GM11168 (cell line): ENCODE measurements around the gene KCNN4.

Experiments
- in situ Hi-C: fragments of 300-500 bp; cut with MboI; formaldehyde crosslinking; loops from one replicate; pipeline ENCODE4 v1.12.0; 2022; ENCODE audit warnings: low sequenced_read_pairs; ENCODE audit not compliant: unreplicated experiment

KCNN4 gene

DNA sequence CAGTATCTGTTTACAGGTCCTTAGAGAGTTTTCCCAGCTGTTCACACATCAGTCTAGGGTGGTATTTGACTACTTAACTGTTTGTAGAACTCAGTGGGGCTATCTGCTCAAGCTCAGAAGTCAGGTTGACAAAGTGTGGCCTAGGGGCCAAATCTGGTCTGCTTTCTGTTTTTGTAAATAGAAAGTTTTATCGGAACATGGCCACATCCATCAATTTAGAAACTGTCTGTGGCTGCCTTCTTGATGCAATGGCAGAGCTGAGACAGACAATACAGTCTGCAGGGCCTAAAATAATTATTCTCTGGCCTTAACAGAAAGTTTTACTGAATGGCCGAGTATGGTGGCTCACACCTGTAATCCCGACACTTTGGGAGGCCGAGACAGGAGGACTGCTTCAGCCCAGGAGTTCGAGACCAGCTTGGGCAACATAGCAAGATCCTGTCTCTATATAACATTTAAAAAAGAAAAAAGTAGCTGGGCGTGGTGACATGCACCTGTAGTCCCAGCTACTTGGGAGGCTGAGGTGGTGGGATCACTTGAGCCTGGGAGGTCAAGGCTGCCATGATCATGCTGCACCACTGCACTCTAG, 28.4 kb downstream of the KCNN4 start:
- in situ Hi-C loops, result no loop called here

DNA sequence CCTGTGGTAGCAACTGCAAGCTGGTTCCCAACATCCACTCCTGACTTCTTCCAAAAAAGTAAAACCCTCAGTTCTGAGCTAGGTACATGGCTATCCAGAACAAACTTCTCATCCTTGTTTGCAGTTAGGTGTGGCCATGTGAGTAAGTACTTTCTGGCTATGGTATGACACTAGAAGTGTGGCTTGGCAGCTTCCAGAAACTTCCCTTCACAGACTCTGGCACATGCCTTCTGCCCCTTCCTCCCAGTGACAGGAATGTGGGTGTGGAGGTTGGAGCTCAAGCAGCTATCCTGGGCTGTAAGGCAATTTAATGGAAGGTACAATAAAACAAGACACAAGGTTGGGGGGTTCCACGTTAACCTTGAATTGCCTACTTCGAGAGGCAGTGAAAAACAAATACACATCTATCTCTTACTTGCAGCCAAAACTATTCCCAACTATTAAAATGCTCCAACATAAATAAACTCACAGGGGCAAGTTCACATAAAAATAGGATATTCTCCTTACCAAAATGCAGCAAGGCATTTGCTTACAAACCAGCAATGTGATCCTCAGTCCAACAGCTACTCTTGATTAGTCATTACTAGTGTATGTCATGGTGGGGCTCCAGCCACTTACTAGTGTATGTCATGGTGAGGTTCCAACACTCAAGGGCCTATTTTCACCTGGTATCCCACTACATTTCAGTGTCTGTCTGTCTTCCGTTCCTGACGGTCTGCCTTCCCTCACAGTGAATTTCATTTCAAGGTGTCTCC, 29.1 kb downstream of the KCNN4 start:
- in situ Hi-C loops, result no loop called here

DNA sequence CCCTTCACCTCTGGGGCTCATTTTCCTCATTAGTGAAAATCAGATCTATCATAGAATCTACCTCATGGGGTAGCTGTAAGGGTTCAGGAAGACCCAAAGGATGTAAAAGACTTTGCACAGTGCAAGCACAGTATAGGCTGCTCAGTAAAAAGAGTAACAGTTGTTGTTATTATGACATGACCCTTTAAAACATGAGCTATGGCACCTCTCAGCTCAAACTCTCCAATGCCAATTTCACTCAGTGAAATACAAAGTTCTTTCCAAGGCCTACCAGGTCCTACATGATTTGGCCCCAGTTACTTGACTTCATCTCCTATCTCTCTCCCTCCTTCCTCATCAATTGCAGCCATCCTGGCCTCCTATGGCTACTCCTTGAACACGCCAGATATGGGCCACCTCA, 30.9 kb downstream of the KCNN4 start:
- in situ Hi-C loops, result loop anchor here (5.0 kb wide), 1 partner anchor 32 kb away; the partner anchor contains the start of gene KCNN4

DNA sequence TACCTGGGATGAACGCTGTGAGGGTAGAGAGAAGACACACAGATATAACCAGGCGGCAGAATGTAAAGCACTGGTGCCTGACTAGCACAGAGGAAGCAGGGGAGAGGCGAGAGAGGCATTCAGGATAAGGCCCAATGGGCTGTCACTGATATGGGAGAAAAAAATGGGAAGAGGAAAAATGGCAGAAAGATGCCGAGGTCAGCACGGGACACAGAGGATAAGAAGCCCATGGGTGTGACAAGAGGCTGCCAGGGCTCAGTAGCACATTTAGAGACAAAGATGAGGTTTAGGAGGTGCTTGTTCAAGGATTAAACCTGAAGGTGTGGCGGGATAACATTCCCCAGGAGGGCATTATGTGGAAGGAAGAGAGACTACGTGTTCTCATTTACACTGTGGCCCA, 31.6 kb downstream of the KCNN4 start:
- in situ Hi-C loops, result loop anchor here (5.0 kb wide), 1 partner anchor 33 kb away; the partner anchor contains the start of gene KCNN4

DNA sequence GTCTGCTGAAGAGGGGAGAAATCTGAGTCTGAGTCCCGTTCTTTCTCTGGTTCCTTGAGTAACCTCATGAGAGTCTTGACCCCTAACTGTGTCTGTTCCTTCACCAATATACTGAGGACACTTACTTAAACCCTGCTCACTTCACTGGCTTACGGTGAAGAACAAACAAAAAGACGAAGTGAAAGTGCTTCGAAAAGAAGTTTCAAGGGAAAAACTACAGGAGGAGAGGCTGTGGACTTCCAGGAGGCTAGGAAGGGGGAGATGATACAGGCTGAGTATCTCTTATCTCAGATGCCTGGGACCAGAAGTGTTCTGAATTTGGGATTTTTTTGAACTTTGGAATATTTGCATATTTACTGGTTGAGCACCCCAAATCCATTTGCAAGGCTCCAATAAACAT, 32.1 kb downstream of the KCNN4 start:
- in situ Hi-C loops, result loop anchor here (5.0 kb wide), 1 partner anchor 34 kb away; the partner anchor contains the start of gene KCNN4

DNA sequence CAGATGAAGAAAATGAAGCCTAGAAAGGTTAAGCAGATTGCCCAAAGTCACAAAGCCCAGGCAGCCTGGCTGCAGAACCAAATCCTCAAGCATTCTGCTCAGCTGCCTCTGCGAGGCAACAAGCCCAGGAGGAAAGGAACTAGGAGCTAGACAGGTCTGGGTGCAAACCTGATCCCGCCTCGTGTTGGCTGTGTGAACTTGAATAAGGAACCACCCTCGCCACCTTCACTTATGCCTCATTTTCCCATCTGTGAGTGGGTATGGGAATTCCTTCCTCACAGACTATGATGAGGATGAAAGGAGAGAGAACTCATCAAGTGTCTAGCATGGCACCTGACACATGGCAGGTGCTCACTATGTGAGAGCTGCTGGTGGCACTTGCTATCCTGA, 32.6 kb downstream of the KCNN4 start:
- in situ Hi-C loops, result loop anchor here (5.0 kb wide), 1 partner anchor 34 kb away; the partner anchor contains the start of gene KCNN4

DNA sequence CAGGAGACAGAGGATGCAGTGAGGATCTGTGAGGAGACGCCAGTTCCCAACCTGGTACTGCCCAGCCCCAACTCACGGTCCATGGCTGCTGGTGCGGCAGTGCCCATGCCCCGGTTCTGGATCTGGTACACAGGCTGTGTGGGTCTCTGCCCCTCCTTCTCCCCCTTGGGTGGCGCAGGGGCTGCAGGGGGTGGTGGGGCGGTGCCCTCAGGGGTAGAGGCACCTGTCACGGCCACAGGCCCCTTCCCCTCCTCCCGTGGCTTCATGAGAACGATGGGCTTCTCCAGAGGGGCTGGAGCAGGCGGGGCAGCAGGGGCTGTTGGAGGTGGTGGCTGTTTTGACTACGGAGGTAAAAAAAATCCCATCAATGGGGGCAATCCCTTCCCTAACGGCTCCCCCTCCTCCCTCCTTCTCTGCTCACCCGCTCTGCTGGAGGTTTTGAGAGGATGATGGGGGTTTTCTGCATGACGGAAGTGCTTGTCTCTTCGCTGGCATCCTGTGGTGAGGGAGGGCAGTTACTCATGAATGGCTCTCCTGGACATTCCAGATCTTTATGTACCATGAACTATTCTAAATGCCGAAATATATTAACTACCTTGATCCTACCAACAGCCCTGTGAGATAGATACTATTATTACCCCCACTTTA, 33.1 kb downstream of the KCNN4 start:
- in situ Hi-C loops, result loop anchor here (5.0 kb wide), 1 partner anchor 35 kb away; the partner anchor contains the start of gene KCNN4

DNA sequence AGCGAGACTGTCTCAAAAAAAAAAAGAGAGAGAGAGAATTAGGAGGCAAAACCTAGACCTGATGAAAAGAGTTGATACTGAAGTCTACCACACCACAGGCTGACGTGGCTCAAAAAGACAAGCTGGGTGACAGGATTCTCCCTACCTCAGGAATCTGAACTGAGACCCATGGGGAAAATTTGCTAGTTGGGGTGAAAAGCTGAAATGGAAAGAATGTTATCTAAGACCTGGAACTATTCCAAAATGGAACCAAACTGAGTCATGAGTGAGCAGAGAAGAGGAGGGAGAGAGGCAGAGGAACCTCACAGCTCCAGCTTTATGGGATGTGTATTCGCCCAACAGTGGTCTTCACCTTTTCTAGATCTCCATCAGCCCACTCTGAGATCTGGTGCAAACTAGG, 37.7 kb downstream of the KCNN4 start:
- in situ Hi-C loops, result no loop called here

DNA sequence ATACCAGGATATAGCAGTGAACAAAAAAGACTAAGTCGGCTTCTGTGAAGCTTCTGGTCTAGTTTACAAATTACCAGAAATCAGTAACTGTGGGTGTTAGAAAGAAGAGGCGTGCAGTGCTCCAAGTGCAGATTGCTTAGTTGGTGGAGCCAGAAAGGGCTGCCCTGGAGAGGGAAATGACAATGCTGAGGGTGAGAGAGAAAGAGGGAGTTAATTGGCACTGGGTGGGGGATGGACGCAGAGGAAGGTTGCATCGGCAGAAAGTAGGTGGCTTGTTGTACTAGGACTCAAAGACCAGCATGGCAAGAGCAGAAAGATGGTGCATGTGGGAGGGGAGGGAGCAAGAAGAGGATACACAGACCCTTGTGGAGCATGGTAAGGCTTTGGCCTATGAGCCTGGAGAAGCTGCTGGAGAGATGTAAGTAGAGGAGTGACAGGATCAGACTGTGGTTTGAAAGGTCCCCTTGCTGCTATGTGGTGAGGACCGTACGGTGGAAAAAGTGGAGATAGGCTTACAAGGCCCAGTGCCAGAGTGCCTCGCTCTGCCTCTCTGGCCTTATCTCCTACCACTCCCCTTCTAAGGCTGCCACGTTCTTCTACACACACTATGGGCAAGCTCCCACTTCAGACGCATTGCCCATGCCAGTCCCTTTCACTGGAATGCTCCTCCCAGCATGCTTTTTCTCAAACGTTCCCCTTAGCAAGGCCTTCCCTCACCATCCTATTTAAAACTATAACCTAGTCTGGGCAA, 39.5 kb downstream of the KCNN4 start:
- in situ Hi-C loops, result no loop called here

DNA sequence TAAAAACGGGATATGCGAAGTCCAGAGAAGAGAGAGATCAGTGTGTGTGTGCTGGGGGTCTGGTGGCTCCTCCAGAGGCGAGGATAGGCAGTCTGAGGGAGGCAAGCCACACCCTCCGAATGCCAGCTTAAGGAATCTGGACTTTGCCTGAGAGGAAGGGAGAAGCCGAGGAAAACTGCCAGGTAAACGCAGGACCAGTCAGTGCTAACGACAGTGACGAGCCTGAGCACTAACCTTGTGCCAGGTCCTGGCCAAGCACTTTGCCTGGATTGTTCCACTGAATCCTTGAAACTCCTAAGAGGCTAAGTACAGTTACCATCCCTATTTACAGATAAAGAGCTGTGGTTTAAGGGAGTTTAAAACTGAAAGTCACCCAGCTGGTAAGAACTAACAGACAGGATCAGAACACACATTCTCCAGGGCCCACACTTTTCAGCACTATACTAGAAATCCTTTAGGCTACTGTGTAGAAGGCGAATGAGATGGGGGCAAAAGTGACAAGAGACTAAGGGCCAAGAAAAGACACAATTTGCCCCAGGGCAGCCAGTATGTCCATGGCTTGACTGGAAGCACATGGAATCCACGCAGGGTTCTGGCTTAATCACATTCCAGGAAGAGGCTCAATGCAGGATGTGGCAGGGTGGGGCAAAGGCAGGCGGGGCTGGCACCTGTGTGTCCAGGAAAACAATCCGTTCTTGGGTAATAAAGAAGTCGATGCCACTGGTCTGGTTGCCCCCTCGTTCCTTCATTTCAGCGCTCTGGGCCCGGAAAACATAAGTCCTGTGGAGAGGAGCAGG, 41.1 kb downstream of the KCNN4 start:
- in situ Hi-C loops, result no loop called here

DNA sequence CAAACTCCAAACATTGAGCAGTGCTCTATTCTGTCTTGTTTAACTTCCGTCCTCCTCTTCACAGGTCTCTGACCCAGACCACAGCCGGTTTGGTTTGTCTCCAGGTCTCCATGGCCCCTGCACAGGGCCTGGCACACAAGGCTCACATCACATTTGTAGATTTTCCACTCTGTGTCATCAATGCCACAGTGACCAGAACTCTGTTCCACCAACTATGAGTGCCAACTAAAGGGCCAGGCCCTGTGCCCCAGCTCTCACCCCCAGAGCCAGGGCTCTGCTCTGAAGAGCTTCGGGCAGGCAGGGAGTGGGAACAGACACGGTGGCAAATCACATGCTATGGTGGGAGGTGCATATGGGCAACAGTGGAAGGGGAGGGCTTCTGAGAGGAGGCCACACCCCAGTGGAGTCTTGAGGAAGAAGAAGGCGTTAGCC, 42.0 kb downstream of the KCNN4 start:
- in situ Hi-C loops, result no loop called here

DNA sequence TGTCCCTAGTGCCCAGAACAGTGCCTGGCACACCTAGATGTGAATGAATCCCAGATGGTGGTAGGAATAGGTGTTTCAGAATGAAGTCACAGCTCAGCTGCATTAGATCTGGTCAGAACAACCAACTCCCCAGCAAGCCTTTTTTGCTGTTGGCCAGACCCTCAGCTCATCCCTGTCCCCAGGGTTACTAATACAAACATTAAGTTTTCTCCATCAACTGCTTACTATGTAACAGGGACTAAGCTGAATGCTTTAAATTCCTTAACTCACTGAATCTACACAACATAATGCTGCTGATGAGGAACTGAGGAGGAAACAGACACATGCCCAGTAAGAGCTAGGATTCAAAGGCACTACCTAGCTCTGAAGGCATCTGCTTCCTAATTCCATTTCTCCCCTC, 44.8 kb downstream of the KCNN4 start:
- in situ Hi-C loops, result no loop called here

DNA sequence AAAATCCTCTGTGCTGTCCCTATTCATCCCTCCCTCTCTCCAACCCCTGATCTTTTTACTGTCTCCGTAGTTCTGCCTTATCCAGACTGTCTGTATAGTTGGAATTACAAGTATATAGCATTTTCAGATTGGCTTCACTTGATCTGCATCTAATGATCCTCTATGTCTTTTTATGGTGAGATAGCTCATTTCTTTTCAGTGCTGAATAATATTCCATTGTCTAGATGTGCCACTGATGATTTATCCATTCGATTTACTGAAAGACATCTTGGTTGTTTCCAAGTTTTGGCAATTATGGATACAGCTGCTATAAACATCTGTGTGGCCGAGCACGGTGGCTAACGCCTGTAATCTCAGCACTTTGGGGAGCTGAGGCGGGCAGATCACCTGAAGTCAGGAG, 45.8 kb downstream of the KCNN4 start:
- in situ Hi-C loops, result no loop called here

DNA sequence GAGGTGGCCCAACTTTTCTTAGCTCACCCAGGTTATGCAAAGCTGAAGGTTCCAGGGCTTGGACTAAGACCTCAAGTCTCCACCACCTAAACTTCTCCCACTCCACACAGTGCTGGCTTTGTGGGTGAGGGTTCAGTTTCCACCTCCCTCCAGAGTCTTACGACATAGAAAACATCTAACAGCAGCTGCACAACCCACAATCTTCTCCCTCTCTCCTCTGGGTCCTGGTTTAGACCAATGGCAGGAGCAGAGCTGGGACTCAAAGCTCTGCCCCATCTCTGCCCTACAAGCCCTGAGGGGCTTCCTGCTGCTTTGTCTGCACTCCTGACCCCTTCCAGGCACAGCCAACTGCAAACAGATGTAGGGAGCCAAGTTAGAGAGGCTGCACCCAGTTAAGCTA, 48.9 kb downstream of the KCNN4 start:
- in situ Hi-C loops, result no loop called here

DNA sequence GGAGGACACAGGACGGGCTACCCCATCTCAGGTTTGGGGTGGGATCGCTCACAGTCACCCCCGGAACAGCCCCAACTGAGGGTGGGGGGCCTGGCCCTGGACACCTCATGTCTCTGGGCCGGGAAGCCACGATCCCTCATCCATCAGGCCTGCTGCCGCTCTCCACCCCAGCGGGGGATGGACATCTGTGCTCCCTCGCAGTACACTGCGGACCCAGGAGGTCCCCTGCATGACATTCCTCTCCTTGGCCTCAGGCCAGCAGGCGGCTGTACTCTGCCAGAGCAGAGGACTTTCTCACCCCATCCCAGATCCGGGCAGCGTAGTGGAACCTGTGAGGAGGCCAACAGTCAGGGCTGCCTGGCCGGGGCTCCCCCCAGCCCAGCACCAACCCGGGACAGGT, 49.4 kb downstream of the KCNN4 start:
- in situ Hi-C loops, result no loop called here

DNA sequence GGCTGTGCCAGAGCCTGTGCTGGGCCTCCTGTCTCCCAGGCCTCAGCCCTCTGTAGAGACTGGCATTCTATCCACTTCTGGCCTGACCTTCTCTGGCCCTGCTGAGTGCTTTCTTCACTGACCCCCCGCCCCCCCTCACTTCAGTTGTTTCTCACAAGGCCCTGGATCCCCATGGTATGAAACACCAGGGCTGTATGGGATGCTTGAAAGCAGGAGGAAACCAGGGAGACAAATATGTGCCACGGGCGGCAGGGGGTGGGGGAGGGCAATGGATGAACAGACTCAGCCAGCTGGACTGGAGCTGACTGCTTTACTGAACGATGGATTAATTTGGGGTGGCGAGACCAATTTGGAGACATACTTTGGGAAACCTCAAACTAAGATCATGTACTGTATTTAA, 50.9 kb downstream of the KCNN4 start:
- in situ Hi-C loops, result no loop called here

DNA sequence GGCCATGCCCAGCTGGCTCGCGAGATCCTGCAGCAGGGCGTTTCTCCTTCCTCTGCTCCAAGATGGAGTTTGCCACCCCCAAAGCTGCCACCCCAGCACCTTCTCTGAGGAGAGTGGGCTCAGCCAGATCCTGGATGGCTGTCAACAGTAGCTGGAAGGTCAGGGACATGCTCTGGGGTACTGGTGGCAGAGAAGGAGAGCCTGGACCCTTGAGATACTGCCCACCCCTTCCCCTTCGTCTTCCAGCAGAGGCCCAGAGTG, 53.2 kb downstream of the KCNN4 start:
- in situ Hi-C loops, result no loop called here

DNA sequence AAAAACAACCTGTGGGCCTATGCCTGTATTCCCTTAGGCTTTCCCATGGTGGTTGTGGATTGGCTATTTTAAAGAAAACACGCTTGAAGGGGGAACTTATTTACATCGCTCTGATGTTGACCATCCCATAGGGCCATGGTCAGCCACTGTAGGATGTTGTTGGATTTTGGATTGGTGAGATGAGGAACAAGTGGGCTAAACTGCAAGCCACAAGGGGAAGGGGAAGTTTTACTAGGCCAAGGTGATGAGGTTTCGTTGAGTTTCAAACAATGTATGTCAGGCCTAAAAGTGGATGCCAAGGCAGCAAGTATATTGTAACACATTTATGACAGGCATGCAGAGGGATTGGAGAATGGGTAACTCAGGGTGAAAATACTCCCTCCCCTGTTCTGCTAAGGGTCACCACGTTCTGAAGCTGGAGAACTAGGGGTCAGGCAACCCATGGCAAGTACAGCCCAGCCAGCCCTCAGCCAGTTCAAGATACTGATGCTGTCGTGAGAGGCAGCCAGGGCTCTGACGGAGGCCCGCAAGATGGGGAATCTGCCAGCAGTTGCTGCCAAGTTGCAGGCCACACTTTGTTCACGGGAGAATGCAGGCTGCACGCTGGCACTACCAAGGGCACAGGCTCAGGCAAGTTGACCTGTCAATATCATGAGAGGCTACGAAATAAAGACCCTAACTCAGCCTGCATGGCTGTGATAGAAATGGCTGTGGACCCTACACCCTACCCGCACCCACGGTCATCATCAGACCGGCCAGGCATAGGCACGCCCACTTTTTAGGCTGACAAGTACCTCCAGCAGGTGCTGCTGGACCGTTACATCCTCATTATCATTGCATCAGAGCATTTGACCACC, 53.8 kb downstream of the KCNN4 start:
- in situ Hi-C loops, result no loop called here

DNA sequence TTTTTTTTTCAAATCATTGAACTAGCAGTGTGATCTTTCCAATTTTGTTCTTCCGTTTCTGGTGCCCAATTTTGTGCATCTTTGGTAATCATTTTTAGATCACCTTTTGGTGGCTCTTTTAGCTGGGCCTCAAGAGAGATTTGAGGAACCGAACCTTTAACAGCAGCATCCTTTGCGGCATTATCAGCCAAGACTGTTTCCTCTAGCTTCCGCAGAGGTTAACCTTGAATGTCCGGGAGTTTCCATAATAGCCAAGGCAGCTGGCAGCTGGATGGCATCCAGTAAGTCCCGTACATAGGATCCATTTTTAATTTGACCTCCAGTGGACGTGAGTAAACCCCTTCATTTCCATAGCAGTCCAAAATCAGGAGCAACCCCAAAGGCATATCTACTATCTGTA, 55.3 kb downstream of the KCNN4 start:
- in situ Hi-C loops, result no loop called here
